Testis (tissue), 3 donors: ENCODE measurements around the gene SCARB1. TPM values are rescaled to one million over a fixed set of nuclear protein-coding genes. Genes with fewer than 3 reads are reported as not detected.

ENCODE experiments used
- DNase-seq: peaks from one replicate; pipeline ENCODE4 v3.0.0-alpha.2; 2019
- H3K27ac ChIP-seq, 2 donors: fragments of 200-600 bp; sonication (generic); one replicate each; pipeline ENCODE4 v1.5.1; 2019
- H3K27me3 ChIP-seq: fragments of 200-600 bp; sonication (generic); one replicate; pipeline ENCODE4 v1.5.1; 2019
- H3K36me3 ChIP-seq: fragments of 200-600 bp; sonication (generic); one replicate; pipeline ENCODE4 v1.5.1; 2017; ENCODE audit warnings: low read depth; ENCODE audit errors: missing control alignments
- H3K4me1 ChIP-seq: fragments of 200-600 bp; sonication (generic); one replicate; pipeline ENCODE4 v1.5.1; 2019
- H3K4me3 ChIP-seq, 2 donors: fragments of 200-600 bp; sonication (generic); one replicate each; pipeline ENCODE4 v1.5.1; 2017 to 2019
- H3K9me3 ChIP-seq: fragments of 200-600 bp; sonication (generic); one replicate; pipeline ENCODE4 v1.5.1; 2017
- POLR2A ChIP-seq: fragments of 450-650 bp; IDR thresholded peaks from one replicate; pipeline ENCODE4 v1.6.1; 2017; ENCODE audit warnings: antibody characterized with exemption, mild to moderate bottlenecking, moderate library complexity
- WGBS, 2 donors: methylation state at CpG; one replicate each; pipeline ENCODE4 v1.1.5; 2018; 5-methylcytosine and 5-hydroxymethylcytosine counted together
- intact Hi-C: fragments of 100-400 bp; cut with DNase I; formaldehyde crosslinking; loops from one replicate; pipeline ENCODE4 v1.15.1; 2023; ENCODE audit warnings: low total_unique reads
- polyA plus RNA-seq: library from polyadenylated mRNA; stranded (reverse); fragments of 350-450 nt; fragmentation: Illumina TruSeq; extraction: RNeasy Lipid Tissue Mini Kit (QIAGEN cat#74804); gene quantifications from one replicate; pipeline ENCODE4 v1.2.3, GENCODE V29; 2014; ENCODE audit warnings: low read depth, low replicate concordance; ENCODE audit not compliant: insufficient read depth
- total RNA-seq, 2 donors: library from RNA; depleted of rRNA; stranded (reverse); fragments of >200 nt; gene quantifications; one replicate each; pipeline ENCODE4 v1.2.3, GENCODE V29; 2016
- TF ChIP-seq, protein P1 (sequence below), 3 experiments: fragments of 450-650 bp in 2 of 3; fragments of 200-600 bp in 1 of 3; sonication (generic) in 1 of 3; IDR thresholded peaks; one replicate each; pipeline ENCODE4 v1.5.1; 2016 to 2019; ENCODE audit warnings: antibody characterized with exemption in 3 of 3, mild to moderate bottlenecking in 2 of 3, moderate library complexity in 1 of 3

Gene SCARB1
- total and polyA plus RNA-seq, 3 donors from 2014 or later: 46.9 to 116 (median 73.6) TPM

DNA sequence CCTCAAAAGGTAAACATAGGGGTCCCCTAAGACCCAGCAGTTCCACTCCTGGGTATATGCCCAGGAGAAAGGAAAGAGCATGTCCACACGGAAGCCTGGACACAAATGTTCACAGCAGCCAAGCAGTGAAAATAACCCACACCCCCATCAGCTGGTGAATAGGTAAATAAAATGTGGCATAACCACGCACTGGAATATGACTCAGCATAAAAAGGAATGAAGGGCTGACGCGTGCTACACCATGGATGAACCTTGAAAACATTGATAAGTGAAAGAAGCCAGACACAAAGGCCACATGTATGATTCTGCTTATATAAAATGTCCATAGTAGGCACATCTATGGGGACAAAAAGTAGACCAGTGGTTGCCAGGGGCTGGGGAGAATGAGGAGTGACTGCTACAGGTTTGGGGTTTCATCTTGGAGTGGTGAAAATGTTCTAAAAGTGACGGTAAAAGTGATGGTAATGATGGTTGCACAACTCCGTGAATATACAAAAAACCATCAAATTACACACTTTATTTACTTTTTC lies 3.8 kb upstream of the SCARB1 start:
- DNase-seq: no peak
- H3K27ac ChIP-seq: no peak overlapping the region
- intact Hi-C loops: no loop called here
- TF ChIP-seq, protein P1, sequence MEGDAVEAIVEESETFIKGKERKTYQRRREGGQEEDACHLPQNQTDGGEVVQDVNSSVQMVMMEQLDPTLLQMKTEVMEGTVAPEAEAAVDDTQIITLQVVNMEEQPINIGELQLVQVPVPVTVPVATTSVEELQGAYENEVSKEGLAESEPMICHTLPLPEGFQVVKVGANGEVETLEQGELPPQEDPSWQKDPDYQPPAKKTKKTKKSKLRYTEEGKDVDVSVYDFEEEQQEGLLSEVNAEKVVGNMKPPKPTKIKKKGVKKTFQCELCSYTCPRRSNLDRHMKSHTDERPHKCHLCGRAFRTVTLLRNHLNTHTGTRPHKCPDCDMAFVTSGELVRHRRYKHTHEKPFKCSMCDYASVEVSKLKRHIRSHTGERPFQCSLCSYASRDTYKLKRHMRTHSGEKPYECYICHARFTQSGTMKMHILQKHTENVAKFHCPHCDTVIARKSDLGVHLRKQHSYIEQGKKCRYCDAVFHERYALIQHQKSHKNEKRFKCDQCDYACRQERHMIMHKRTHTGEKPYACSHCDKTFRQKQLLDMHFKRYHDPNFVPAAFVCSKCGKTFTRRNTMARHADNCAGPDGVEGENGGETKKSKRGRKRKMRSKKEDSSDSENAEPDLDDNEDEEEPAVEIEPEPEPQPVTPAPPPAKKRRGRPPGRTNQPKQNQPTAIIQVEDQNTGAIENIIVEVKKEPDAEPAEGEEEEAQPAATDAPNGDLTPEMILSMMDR (IDR thresholded peaks at IDR 0.05): no peak
- no peak for TF ChIP-seq POLR2A
- no peaks in the 10 kb centered on the region for H3K9me3 ChIP-seq
- 53 to 72% methylated on average over 6 of the region's 6 CpGs for WGBS, 2 donors
- no peaks in the 10 kb centered on the region for H3K27me3 ChIP-seq
- H3K4me3 ChIP-seq: no peak overlapping the region
- H3K4me1 ChIP-seq: peaks cover 5% of the 10 kb centered on the region
- no peaks in the 10 kb centered on the region for H3K36me3 ChIP-seq

DNA sequence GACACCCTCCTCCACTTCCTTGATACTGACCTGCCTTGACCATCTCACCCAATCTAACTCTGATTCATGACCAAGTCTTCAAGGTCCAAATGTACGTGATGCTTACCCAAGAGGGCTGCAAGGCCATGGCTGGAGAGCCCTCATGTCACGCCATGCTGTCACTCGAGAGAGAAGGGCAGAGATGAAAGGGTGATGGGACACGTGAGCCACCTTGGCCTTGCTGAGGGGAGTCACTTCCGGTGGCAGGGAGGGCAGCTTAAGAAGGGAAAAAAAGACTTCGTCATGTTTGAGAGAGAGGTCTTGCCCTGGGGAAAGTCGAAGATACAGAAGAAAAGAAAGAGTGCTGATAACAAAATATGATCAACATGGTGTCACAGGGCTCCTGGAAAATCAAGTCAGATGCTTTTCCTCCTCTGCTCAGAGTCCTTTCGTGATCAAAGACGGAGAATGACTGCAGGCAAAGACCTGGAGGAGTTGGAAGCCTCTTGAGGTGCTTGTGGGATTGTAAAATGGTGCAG lies 3.3 kb upstream of the SCARB1 start:
- DNase-seq: no peak
- no peak overlapping the region for H3K4me3 ChIP-seq
- no peaks in the 10 kb centered on the region for H3K9me3 ChIP-seq
- WGBS, 2 donors: 83 to 84% methylated on average over 9 of the region's 9 CpGs
- H3K27me3 ChIP-seq: no peaks in the 10 kb centered on the region
- no peaks in the 10 kb centered on the region for H3K36me3 ChIP-seq
- H3K27ac ChIP-seq: no peak overlapping the region
- intact Hi-C loops: no loop called here
- H3K4me1 ChIP-seq: peaks cover 11% of the 10 kb centered on the region
- TF ChIP-seq POLR2A: no peak
- TF ChIP-seq, protein P1 (IDR thresholded peaks at IDR 0.05): no peak

DNA sequence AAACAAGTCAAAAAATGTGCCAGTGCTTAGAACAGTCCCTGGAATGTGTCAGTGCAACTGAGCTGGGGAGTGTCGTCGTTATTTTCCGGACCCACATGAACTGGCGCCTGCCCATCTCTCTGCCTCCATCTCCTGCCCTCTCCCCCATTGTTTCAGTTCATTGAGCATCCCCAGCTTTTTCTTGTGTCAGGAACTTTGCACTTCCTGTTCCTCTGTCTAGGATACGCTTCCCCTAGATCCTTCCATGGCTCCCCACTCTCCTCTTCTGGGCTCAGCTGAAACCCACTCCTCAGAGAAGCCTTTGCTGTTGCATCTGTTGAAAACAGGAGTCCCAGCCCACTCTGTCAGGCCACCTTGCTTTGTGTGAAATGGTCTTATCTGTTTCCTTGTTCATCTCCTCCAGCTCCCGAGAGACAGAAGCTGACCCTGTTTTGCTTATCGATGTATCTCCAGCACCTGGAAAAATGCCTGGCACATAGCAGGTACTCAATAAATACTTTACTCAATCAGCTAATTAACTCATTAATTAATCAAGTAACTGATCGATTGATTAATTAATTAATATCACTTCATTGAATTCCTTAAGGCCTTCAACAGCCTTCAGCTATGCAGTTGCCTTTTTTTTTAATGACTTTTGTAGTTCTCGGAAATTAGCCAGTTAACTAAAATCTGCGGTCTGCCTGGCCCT lies 2.7 kb upstream of the SCARB1 start:
- no peaks in the 10 kb centered on the region for H3K9me3 ChIP-seq
- WGBS, 2 donors: 85% methylated on average over 10 of the region's 10 CpGs
- H3K36me3 ChIP-seq: no peaks in the 10 kb centered on the region
- H3K27ac ChIP-seq: no peak overlapping the region
- DNase-seq: no peak
- H3K27me3 ChIP-seq: no peaks in the 10 kb centered on the region
- H3K4me3 ChIP-seq: no peak overlapping the region
- H3K4me1 ChIP-seq: peaks cover 12% of the 10 kb centered on the region
- TF ChIP-seq, protein P1 (IDR thresholded peaks at IDR 0.05): no peak
- no peak for TF ChIP-seq POLR2A
- intact Hi-C loops: no loop called here

DNA sequence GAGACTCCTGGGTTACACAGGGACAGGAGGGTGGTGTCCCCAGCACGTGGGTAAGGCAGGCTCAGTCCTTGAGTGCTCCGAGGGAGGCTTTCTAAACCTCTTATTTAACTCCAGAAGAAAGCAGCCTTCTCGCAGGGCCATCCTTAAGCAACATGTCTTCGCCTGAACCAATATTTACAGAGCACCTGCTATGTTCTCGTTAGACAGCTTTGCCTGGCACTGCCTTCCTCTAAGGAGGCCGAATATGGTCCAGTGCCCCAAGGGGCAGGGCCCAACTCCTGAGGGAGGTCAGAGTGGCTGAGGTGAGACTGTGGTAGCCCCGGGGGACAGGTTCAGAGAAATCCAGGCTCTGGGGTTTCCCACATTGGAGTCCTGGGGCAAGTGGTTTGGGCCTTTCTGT lies 2.1 kb upstream of the SCARB1 start:
- H3K4me1 ChIP-seq: peaks cover 12% of the 10 kb centered on the region
- 80 to 89% methylated on average over 7 of the region's 7 CpGs for WGBS, 2 donors
- TF ChIP-seq, protein P1 (IDR thresholded peaks at IDR 0.05): no peak
- no peak for TF ChIP-seq POLR2A
- DNase-seq: no peak
- no peaks in the 10 kb centered on the region for H3K36me3 ChIP-seq
- intact Hi-C loops: no loop called here
- H3K9me3 ChIP-seq: no peaks in the 10 kb centered on the region
- H3K27ac ChIP-seq: no peak overlapping the region
- no peak overlapping the region for H3K4me3 ChIP-seq
- no peaks in the 10 kb centered on the region for H3K27me3 ChIP-seq

DNA sequence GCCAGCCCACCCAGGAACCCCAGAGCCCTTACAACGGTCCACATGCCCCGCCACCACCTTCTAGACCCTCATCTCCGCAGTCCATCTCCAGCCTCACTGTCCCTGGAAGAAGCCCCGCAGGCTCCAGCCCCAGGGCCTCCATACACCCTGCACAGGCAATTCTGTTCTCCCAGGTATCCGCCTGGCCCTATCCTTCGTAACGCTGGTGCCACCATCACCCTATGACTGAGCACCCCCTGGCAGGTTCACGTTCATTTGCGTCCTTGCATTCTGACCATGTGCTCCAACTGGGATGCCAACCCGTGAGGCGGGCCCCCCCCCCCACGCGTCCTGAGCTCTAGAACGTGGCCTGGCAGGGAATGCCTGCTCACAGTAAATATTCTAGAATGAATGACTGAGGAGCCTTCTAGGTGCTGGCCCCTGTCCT lies 675 bp upstream of the SCARB1 start:
- DNase-seq: no peak
- Histone ChIP-seq H3K27ac (peak overlapping the region; percentile 27 to 73), H3K9me3 (no peaks in the 10 kb centered on the region), H3K4me3 (peak overlapping the region; percentile 71 to 79), H3K36me3 (no peaks in the 10 kb centered on the region), H3K4me1 (peaks cover 12% of the 10 kb centered on the region), H3K27me3 (no peaks in the 10 kb centered on the region)
- TF ChIP-seq, protein P1 (IDR thresholded peaks at IDR 0.05): no peak
- TF ChIP-seq POLR2A: no peak
- intact Hi-C loops: no loop called here
- 74 to 76% methylated on average over 14 of the region's 14 CpGs for WGBS, 2 donors
